GM06990 (cell line): ENCODE results near the gene DPH6.

Experiments used
- DNase-seq: peaks from one replicate; pipeline ENCODE4 v3.0.0-alpha.2; 2011; ENCODE audit not compliant: insufficient read length; ENCODE audit errors: extremely low read depth
- H3K27me3 ChIP-seq: replicated peaks from 2 replicates; pipeline ENCODE4 v1.6.0; 2011; ENCODE audit warnings: low read length; ENCODE audit not compliant: control insufficient read depth, insufficient read depth
- H3K36me3 ChIP-seq: 2 replicates; pipeline ENCODE4 v1.5.1; 2011; ENCODE audit warnings: low read length; ENCODE audit not compliant: control insufficient read depth, insufficient read depth
- H3K4me3 ChIP-seq: replicated peaks from 2 replicates; pipeline ENCODE4 v1.5.1; 2011; ENCODE audit warnings: low read depth, mild to moderate bottlenecking, control low read depth, low read length
- TF ChIP-seq, protein P1 (sequence below): IDR thresholded peaks from 2 replicates; pipeline ENCODE4 v1.5.1; 2011; ENCODE audit warnings: low read length, control low read depth, mild to moderate bottlenecking, inconsistent platforms; ENCODE audit not compliant: insufficient read depth, poor library complexity, severe bottlenecking

The DPH6 gene

DNA sequence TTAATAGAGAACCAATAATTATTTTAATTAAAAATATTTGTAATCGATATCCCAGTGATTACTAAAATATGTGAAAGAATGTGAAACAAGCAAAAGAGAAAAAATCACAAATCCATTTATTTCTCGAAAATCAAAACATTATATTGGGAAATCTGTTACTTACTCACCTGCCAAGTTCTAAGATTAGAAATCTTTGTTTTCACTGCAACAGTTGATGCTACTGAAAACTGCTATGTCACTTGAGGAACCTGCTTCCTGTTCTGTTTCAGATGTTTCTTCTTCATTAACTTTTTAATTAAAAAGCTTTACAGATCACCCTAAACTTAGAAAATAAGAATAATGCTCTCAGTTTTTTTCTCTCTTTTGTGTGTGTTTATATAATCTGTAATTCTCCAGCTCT is 13.7 kb upstream of the DPH6 start:
- H3K36me3 ChIP-seq: no peaks in the 10 kb centered on the region
- DNase-seq: no peak
- H3K4me3 ChIP-seq: no peak overlapping the region
- TF ChIP-seq, protein P1, sequence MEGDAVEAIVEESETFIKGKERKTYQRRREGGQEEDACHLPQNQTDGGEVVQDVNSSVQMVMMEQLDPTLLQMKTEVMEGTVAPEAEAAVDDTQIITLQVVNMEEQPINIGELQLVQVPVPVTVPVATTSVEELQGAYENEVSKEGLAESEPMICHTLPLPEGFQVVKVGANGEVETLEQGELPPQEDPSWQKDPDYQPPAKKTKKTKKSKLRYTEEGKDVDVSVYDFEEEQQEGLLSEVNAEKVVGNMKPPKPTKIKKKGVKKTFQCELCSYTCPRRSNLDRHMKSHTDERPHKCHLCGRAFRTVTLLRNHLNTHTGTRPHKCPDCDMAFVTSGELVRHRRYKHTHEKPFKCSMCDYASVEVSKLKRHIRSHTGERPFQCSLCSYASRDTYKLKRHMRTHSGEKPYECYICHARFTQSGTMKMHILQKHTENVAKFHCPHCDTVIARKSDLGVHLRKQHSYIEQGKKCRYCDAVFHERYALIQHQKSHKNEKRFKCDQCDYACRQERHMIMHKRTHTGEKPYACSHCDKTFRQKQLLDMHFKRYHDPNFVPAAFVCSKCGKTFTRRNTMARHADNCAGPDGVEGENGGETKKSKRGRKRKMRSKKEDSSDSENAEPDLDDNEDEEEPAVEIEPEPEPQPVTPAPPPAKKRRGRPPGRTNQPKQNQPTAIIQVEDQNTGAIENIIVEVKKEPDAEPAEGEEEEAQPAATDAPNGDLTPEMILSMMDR: no peak
- no peaks in the 10 kb centered on the region for H3K27me3 ChIP-seq

DNA sequence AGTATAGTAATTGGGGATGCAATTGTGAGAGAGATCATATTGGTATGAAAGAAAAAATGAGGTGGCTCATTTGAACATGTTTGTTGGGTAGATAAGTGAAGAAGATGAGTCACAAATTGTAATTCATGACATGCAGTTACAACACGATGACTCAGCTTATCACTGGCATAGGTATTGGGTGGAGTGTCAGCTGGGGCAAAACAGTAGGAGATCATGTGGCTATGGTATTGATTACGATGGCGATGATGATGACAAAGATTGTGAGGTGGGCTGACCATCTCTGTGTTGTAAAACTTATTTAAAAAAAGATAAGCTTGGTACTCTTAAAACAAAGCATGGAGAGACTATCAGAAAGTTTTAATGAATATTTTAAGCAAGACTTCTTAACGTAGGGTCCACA is 11.6 kb upstream of the DPH6 start:
- no peak overlapping the region for H3K4me3 ChIP-seq

DNA sequence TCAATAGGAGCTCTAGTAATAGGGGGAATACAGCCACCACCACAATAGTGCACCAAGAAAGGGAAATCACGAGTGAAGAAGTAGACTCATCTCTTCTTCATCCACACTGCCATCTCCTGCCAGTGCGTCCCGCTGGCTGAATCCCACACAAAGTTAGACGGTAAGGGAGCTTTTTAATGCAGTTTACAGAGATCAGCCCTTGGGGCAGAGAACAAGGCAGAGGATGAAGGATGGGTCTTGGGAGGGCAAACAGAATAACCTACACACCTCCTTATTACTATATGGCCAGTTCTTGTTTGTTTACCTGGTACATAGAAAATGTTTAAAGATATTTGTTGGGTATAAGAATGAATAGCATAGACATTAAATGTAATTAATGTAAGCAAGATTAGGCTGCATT is 11.0 kb upstream of the DPH6 start:
- no peak overlapping the region for H3K4me3 ChIP-seq
- no peaks in the 10 kb centered on the region for H3K36me3 ChIP-seq
- no peak for DNase-seq
- no peaks in the 10 kb centered on the region for H3K27me3 ChIP-seq
- TF ChIP-seq, protein P1: no peak

More for the DNA sequence above, 11.6 kb upstream of the DPH6 start:
- no peaks in the 10 kb centered on the region for H3K36me3 ChIP-seq
- H3K27me3 ChIP-seq: no peaks in the 10 kb centered on the region
- DNase-seq: no peak
- TF ChIP-seq, protein P1: no peak

DNA sequence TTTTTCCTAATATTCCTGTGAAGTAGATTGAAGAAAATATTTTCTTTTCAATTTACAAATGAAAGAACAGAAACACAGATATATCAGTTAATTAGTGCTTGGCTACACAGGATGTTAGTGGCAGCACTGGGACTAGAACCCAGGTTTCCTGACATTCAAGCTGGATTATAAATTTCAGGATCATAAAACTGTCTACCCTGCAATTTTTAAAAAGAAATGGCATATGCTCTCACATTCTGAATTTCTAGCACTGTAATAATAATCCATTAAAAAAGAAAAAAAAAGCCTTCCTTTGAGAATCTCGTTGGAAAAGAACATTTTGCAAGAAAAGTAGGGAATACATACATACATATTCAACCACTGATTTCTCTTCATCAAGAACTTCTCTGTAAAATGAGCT is 9.3 kb upstream of the DPH6 start:
- Histone ChIP-seq H3K27me3 (no peaks in the 10 kb centered on the region), H3K36me3 (no peaks in the 10 kb centered on the region), H3K4me3 (no peak overlapping the region)
- TF ChIP-seq, protein P1: no peak
- DNase-seq: no peak

DNA sequence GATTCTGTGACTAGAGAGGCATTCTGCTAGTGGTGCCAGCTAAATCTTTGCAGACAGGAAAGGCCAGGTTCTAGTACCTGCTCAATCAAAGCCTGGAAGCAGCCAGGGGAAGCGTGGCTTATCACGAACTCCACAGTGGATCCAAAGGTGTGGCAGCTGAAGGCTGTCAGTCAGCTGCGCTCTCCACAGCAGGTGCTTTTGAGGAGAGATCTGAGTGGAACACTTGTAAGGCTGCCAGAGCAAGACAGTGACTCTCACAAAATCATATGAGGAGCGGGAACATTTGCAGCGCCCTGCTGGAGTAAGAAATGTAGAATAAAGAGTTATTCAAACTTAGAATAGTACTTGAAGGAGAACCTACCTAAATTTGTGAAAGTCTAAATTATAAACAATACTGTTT is 5.0 kb upstream of the DPH6 start:
- Histone ChIP-seq H3K27me3 (no peaks in the 10 kb centered on the region), H3K36me3 (no peaks in the 10 kb centered on the region), H3K4me3 (no peak overlapping the region)
- no peak for DNase-seq
- TF ChIP-seq, protein P1: no peak

DNA sequence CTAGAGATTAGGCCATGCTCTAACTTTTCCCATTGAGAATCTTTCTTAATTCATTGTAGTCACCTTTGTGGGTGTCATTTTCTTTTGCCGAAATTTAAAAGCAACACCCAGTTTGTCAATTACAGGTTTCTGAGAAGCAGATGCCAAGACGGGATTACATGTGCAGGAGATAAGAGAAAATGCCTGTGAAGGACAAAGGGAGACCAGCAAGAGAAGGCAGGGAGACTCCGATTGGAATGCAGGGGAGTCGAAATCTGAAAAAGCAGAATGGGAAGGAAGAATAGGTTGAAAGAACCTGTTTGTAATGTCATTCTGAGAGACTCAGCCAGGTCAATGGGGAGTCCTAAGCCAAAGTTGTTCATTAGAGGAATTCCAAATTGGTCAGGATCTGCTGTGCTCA is 3.6 kb upstream of the DPH6 start:
- no peaks in the 10 kb centered on the region for H3K36me3 ChIP-seq
- TF ChIP-seq, protein P1: no peak
- H3K27me3 ChIP-seq: no peaks in the 10 kb centered on the region
- DNase-seq: no peak
- H3K4me3 ChIP-seq: no peak overlapping the region
